H1 (cell line): ENCODE results near the gene CD81. TPM values are rescaled to one million over a fixed set of nuclear protein-coding genes. Genes with fewer than 3 reads are reported as not detected.

Source experiments
- CTCF ChIA-PET: fragments of 300-600 bp; sonication (Branson Sonifier 250); formaldehyde crosslinking; loops from one replicate; lab custom pipeline; 2021; ENCODE audit not compliant: partially characterized antibody; lab: Charles Lee
- POLR2A ChIA-PET: fragments of 300-600 bp; sonication (Branson Sonifier 250); formaldehyde crosslinking; loops from one replicate; lab custom pipeline; 2021; ENCODE audit warnings: inconsistent platforms; ENCODE audit not compliant: partially characterized antibody; lab: Charles Lee
- DNase-seq, 2 experiments: peaks; one replicate each; pipeline versions ENCODE4 v3.0.0 to v3.0.0-alpha.2; 2010 to 2022; ENCODE audit warnings: low spot score in 2 of 2, low read depth in 1 of 2, mixed read lengths in 1 of 2
- FAIRE-seq: peaks from 2 replicates; lab custom pipeline; 2011; peaks lifted over from hg19 to GRCh38; lab: Jason Lieb, UNC
- H2AFZ ChIP-seq: 2 replicates; pipeline ENCODE4 v1.8.1; 2012; ENCODE audit warnings: low read length, inconsistent platforms
- H2AK5ac ChIP-seq: 2 replicates; pipeline ENCODE4 v1.6.1; 2013; ENCODE audit warnings: low read depth, low read length
- H2BK120ac ChIP-seq: replicated peaks from 2 replicates; pipeline ENCODE3; 2013; ENCODE audit warnings: low read depth, low read length, inconsistent platforms
- H2BK12ac ChIP-seq: 2 replicates; pipeline ENCODE4 v1.6.1; 2013; ENCODE audit warnings: low read depth, low read length
- H2BK15ac ChIP-seq: 2 replicates; pipeline ENCODE4 v1.6.1; 2013; ENCODE audit warnings: low read length
- H2BK20ac ChIP-seq: 2 replicates; pipeline ENCODE4 v1.6.1; 2013; ENCODE audit warnings: low read length
- H2BK5ac ChIP-seq: 2 replicates; pipeline ENCODE4 v1.6.1; 2013; ENCODE audit warnings: low read depth, low read length
- H3K14ac ChIP-seq: 2 replicates; pipeline ENCODE4 v1.6.1; 2013; ENCODE audit warnings: inconsistent platforms; ENCODE audit not compliant: insufficient read length
- H3K18ac ChIP-seq: 2 replicates; pipeline ENCODE4 v1.6.1; 2013; ENCODE audit warnings: low read length; ENCODE audit errors: extremely low read depth
- H3K23ac ChIP-seq: 2 replicates; pipeline ENCODE4 v1.6.1; 2013; ENCODE audit warnings: inconsistent platforms; ENCODE audit not compliant: insufficient read length
- H3K23me2 ChIP-seq: 2 replicates; pipeline ENCODE4 v1.6.1; 2013; ENCODE audit warnings: low read depth, low read length
- H3K27ac ChIP-seq: 2 replicates; pipeline ENCODE4 v1.6.1; 2011; ENCODE audit warnings: low read depth, low read length, inconsistent platforms
- H3K27me3 ChIP-seq, 4 experiments: replicated peaks in 1 of 4; 1 replicate in 1 of 4; 2 replicates in 3 of 4; pipeline versions ENCODE4 v1.6.1 to v1.8.1; 2011 to 2013; ENCODE audit warnings: low read length in 3 of 4, mild to moderate bottlenecking in 3 of 4, inconsistent platforms in 2 of 4, mixed read lengths in 2 of 4, moderate library complexity in 1 of 4; ENCODE audit not compliant: control insufficient read depth in 3 of 4, insufficient read depth in 3 of 4; ENCODE audit errors: extremely low read depth in 1 of 4
- H3K36me3 ChIP-seq, 4 experiments: 2 replicates each; pipeline versions ENCODE4 v1.6.1 to v1.8.1; 2011 to 2013; ENCODE audit warnings: mild to moderate bottlenecking in 4 of 4, low read length in 3 of 4, moderate library complexity in 2 of 4, control low read depth in 1 of 4, inconsistent platforms in 1 of 4; ENCODE audit not compliant: insufficient read depth in 4 of 4, control insufficient read depth in 2 of 4
- H3K4ac ChIP-seq: replicated peaks from 2 replicates; pipeline ENCODE3; 2013; ENCODE audit warnings: low read length, low read depth, mixed read lengths, inconsistent platforms; ENCODE audit not compliant: insufficient read length
- H3K4me1 ChIP-seq, 4 experiments: replicated peaks in 1 of 4; 1 replicate in 1 of 4; 2 replicates in 3 of 4; pipeline versions ENCODE4 v1.6.1 to v1.8.1; 2011 to 2013; ENCODE audit warnings: low read length in 3 of 4, inconsistent platforms in 2 of 4, mixed read lengths in 1 of 4; ENCODE audit not compliant: insufficient read depth in 4 of 4, control insufficient read depth in 3 of 4
- H3K4me2 ChIP-seq, 2 experiments: 2 replicates each; pipeline versions ENCODE4 v1.6.1 to v1.8.1; 2011 to 2013; ENCODE audit warnings: low read depth in 2 of 2, low read length in 2 of 2, control low read depth in 1 of 2, inconsistent platforms in 1 of 2, mild to moderate bottlenecking in 1 of 2; ENCODE audit not compliant: insufficient read depth in 1 of 2
- H3K4me3 ChIP-seq, 4 experiments: fragments of 200-600, 300-600 bp in 1 of 4; sonication (generic), shearing (Covaris generic), sonication (Bioruptor Twin) in 1 of 4; 2 replicates each; pipeline versions ENCODE4 v1.5.1 to v1.8.1; 2011 to 2016; ENCODE audit warnings: low read length in 4 of 4, low read depth in 3 of 4, control low read depth in 2 of 4, inconsistent platforms in 2 of 4, mild to moderate bottlenecking in 2 of 4, mixed read lengths in 1 of 4, moderate library complexity in 1 of 4; ENCODE audit not compliant: insufficient read depth in 2 of 4; ENCODE audit errors: extremely low read depth in 1 of 4
- H3K56ac ChIP-seq: replicated peaks from 2 replicates; pipeline ENCODE3; 2013; ENCODE audit warnings: low read depth, mild to moderate bottlenecking, mixed read lengths, low read length, inconsistent platforms; ENCODE audit not compliant: insufficient read length
- H3K79me1 ChIP-seq: 2 replicates; pipeline ENCODE4 v1.6.1; 2013; ENCODE audit warnings: low read depth, low read length, control low read depth
- H3K79me2 ChIP-seq, 2 experiments: 2 replicates each; pipeline versions ENCODE4 v1.6.1 to v1.8.1; 2012 to 2013; ENCODE audit warnings: low read length in 2 of 2, mild to moderate bottlenecking in 2 of 2, inconsistent platforms in 1 of 2; ENCODE audit not compliant: insufficient read depth in 2 of 2, control insufficient read depth in 1 of 2
- H3K9ac ChIP-seq, 4 experiments: replicated peaks in 1 of 4; 1 replicate in 1 of 4; 2 replicates in 3 of 4; pipeline versions ENCODE4 v1.6.1 to v1.8.1; 2011 to 2013; ENCODE audit warnings: low read depth in 3 of 4, low read length in 3 of 4, control low read depth in 2 of 4, mild to moderate bottlenecking in 2 of 4, moderate library complexity in 2 of 4, inconsistent platforms in 1 of 4; ENCODE audit errors: extremely low read depth in 1 of 4
- H3K9me3 ChIP-seq, 2 experiments: 2 replicates each; pipeline versions ENCODE4 v1.6.1 to v1.8.1; 2012 to 2013; ENCODE audit warnings: mild to moderate bottlenecking in 2 of 2, moderate library complexity in 2 of 2, control low read depth in 1 of 2, inconsistent platforms in 1 of 2, low read depth in 1 of 2, low read length in 1 of 2, mixed read lengths in 1 of 2; ENCODE audit not compliant: insufficient read depth in 2 of 2
- H4K20me1 ChIP-seq, 2 experiments: replicated peaks in 1 of 2; 2 replicates each; pipeline versions ENCODE3 to v1.8.1; 2011 to 2013; ENCODE audit warnings: inconsistent platforms in 2 of 2, low read length in 2 of 2, mild to moderate bottlenecking in 1 of 2; ENCODE audit not compliant: insufficient read depth in 2 of 2, control insufficient read depth in 1 of 2
- H4K5ac ChIP-seq: 2 replicates; pipeline ENCODE4 v1.6.1; 2013; ENCODE audit warnings: low read length, low read depth, mixed read lengths, inconsistent platforms; ENCODE audit not compliant: insufficient read length
- H4K8ac ChIP-seq: 2 replicates; pipeline ENCODE4 v1.8.0; 2013; ENCODE audit warnings: mild to moderate bottlenecking, moderate library complexity, low read length, inconsistent platforms; ENCODE audit not compliant: insufficient read depth; ENCODE audit errors: extremely low read depth
- H4K91ac ChIP-seq: replicated peaks from 2 replicates; pipeline ENCODE3; 2013; ENCODE audit warnings: low read length, mixed read lengths, inconsistent platforms; ENCODE audit not compliant: insufficient read length
- POLR2A ChIP-seq, 2 experiments: IDR thresholded peaks; 1 replicate in 1 of 2; 2 replicates in 1 of 2; pipeline ENCODE4 v1.6.1; 2011; ENCODE audit warnings: low read depth in 2 of 2, low read length in 2 of 2, mild to moderate bottlenecking in 2 of 2; ENCODE audit errors: control extremely low read depth in 1 of 2
- YY1 ChIP-seq: IDR thresholded peaks from 2 replicates; pipeline ENCODE4 v1.6.1; 2011; ENCODE audit warnings: low read depth, mild to moderate bottlenecking, low read length
- WGBS, 2 experiments: shearing (Covaris generic) in 1 of 2; methylation state at CpG; one replicate each; pipeline versions ENCODE4 v1.1.6 to v1.1.7; 2013 to 2015; ENCODE audit warnings: low lambda C conversion rate in 2 of 2, mixed read lengths in 2 of 2, inconsistent platforms in 1 of 2, low coverage in 1 of 2, missing lambda C conversion rate in 1 of 2; ENCODE audit not compliant: insufficient replicate concordance in 2 of 2, insufficient coverage in 1 of 2, insufficient read length in 1 of 2; ENCODE audit errors: extremely low coverage in 1 of 2, missing lambda C conversion rate in 1 of 2; 5-methylcytosine and 5-hydroxymethylcytosine counted together
- polyA plus RNA-seq, 7 experiments: library from polyadenylated mRNA; depleted of rRNA in 3 of 7; stranded (reverse) in 5 of 7; unstranded in 2 of 7; fragments of >200 nt in 5 of 7; fragments of 200-250 nt in 2 of 7; gene quantifications; 1 replicate in 5 of 7; 2 replicates in 1 of 7; 4 replicates in 1 of 7; pipeline versions ENCODE4 v1.2.1 to v1.2.3, GENCODE V29; 2011 to 2013; ENCODE audit warnings: missing spikeins in 2 of 7, mixed read lengths in 2 of 7
- total RNA-seq: library from RNA; stranded (reverse); fragmentation: NEBNext Ultra II Directional; extraction: Animal tissue kit (Norgen Biotek cat#: 25700); gene quantifications from 2 replicates; pipeline ENCODE4 v1.2.1, GENCODE V29; 2021

Gene CD81
- total and polyA plus RNA-seq, 2 of the 8 experiments (the other 6 are each of a cell fraction or from before 2014, with no cell fraction given) = 238 to 309 TPM

DNA sequence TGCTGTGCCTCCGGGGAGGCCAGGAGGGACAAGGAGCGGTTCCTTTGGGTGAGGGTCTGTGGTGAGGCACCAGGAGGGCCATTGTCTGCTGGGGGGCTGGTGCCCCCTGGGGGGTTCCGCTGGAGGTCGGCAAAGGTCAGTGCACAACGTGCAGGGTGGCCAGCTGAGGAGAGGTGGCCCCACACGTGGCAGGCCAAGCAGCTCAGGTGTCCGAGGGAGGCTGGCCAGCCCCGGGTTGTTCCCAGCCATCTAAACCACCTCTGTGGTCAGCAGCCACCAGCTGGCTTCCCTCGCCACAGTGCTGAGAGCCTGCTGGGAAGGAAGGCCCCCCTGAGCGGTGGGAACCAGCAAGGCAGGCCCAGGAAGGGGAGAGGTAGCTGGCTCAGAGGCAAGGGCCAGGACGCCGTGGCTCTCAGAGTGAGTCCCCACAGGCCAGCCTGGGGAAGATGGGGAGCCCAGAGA lies 27.7 kb downstream of the CD81 start:
- H3K9ac ChIP-seq = no peak overlapping the region; a peak in 2 of 7 replicates
- no peak overlapping the region for H2BK12ac ChIP-seq
- H3K27ac ChIP-seq = no peak overlapping the region
- H3K27me3 ChIP-seq = no peaks in the 10 kb centered on the region
- H3K4ac ChIP-seq = no peak overlapping the region
- no peaks in the 10 kb centered on the region for H3K9me3 ChIP-seq
- DNase-seq (no peak), FAIRE-seq (no peak)
- no peak overlapping the region for H4K91ac ChIP-seq
- no peak overlapping the region for H2AK5ac ChIP-seq
- H3K4me2 ChIP-seq = no peak overlapping the region
- no peak overlapping the region for H4K5ac ChIP-seq
- no peak overlapping the region for H3K18ac ChIP-seq
- 85% methylated on average over 11 of the region's 12 CpGs; no CpG with 5 or more reads in 1 of the 2 experiments for WGBS, 2 experiments
- peak overlapping the region; percentile 83; the same call in 1 of the 2 replicates for H4K8ac ChIP-seq
- peaks cover 0 to 12% (median 4%) of the 10 kb centered on the region in 4 experiments; a peak in 5 of 7 replicates for H3K4me1 ChIP-seq
- no peaks in the 10 kb centered on the region; the same call in 1 of the 2 replicates for H3K79me1 ChIP-seq
- no peak overlapping the region for H3K56ac ChIP-seq
- H3K36me3 ChIP-seq = peaks cover 2 to 14% (median 10%) of the 10 kb centered on the region in 4 experiments; a peak in 4 of 8 replicates
- H2BK15ac ChIP-seq = no peak overlapping the region
- H3K79me2 ChIP-seq = peaks cover 0 to 14% of the 10 kb centered on the region in 2 experiments; a peak in 3 of 4 replicates
- no peak overlapping the region for H2BK120ac ChIP-seq
- no peak overlapping the region for H2AFZ ChIP-seq
- H3K23ac ChIP-seq = no peak overlapping the region
- H4K20me1 ChIP-seq = peaks cover 3 to 5% of the 10 kb centered on the region in 2 experiments
- CTCF ChIA-PET = interaction anchor here (1.1 to 14.1 kb wide), 7 partner anchors 14 to 751 kb away, joined by 3 to 196 read pairs (median 4); no protein-coding TSS in a partner anchor
- H2BK5ac ChIP-seq = no peak overlapping the region
- no peak overlapping the region for H2BK20ac ChIP-seq
- H3K4me3 ChIP-seq = no peak overlapping the region
- peaks cover 8% of the 10 kb centered on the region for H3K23me2 ChIP-seq
- TF ChIP-seq POLR2A (IDR thresholded peaks at IDR 0.05; ENCODE audit: control extremely low read depth in 1 of 2, low read depth in 2 of 2, low read length in 2 of 2) = peak in 1 of 2 experiments; percentile 17; a peak in 1 of 3 replicates
- TF ChIP-seq YY1 = no peak
- H3K14ac ChIP-seq = no peak overlapping the region
- POLR2A ChIA-PET = interaction anchor here (0.7 to 3.4 kb wide), 6 partner anchors 9 to 98 kb away, joined by 3 to 17 read pairs (median 3); no protein-coding TSS in a partner anchor
